Fibroblast of lung (primary cell): ENCODE measurements around the gene WIPF1.

Experiments
- EZH2 ChIP-seq: IDR thresholded peaks from 2 replicates; pipeline ENCODE4 v1.5.1; 2012; ENCODE audit warnings: low read length, control low read depth, mild to moderate bottlenecking; ENCODE audit errors: missing control alignments
- TF ChIP-seq, protein P1 (sequence below), 2 donors: IDR thresholded peaks in 1 of 2; conservative IDR thresholded peaks in 1 of 2; 1 replicate in 1 of 2; 2 replicates in 1 of 2; pipeline ENCODE4 v1.5.1; 2011 to 2012; ENCODE audit warnings: low read length in 2 of 2, control low read depth in 1 of 2, inconsistent platforms in 1 of 2, low read depth in 1 of 2, mild to moderate bottlenecking in 1 of 2

DNA sequence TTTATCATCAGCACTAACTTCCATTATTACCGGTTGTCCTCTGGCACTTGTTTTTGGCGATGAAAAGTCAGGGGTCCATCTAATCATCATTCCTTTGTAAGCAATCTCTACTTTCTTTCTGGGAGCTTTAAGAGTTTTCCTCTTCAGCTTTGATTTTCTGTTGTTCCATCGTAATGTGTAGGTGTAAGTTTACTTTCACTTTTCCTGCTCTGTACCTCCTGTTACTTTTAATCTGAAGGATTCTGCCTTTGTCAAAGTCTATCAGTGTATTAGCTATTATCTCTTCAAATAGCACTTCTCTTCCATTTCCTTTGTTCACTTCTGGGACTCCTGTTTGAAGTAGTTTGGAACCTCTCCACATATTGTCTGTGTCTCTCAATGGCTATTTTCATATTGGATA is 85.3 kb downstream of the WIPF1 start:
- TF ChIP-seq, protein P1, sequence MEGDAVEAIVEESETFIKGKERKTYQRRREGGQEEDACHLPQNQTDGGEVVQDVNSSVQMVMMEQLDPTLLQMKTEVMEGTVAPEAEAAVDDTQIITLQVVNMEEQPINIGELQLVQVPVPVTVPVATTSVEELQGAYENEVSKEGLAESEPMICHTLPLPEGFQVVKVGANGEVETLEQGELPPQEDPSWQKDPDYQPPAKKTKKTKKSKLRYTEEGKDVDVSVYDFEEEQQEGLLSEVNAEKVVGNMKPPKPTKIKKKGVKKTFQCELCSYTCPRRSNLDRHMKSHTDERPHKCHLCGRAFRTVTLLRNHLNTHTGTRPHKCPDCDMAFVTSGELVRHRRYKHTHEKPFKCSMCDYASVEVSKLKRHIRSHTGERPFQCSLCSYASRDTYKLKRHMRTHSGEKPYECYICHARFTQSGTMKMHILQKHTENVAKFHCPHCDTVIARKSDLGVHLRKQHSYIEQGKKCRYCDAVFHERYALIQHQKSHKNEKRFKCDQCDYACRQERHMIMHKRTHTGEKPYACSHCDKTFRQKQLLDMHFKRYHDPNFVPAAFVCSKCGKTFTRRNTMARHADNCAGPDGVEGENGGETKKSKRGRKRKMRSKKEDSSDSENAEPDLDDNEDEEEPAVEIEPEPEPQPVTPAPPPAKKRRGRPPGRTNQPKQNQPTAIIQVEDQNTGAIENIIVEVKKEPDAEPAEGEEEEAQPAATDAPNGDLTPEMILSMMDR (conservative IDR thresholded peaks at IDR 0.05 in 1 of 2, IDR thresholded peaks at IDR 0.05 in 1 of 2; ENCODE audit: low read depth in 1 of 2, low read length in 2 of 2), result no peak
- TF ChIP-seq EZH2, result no peak
